ENCODE results near the gene STAMBPL1.

- TF ChIP-seq POLR2AphosphoS5 (IDR thresholded peaks at IDR 0.05; ENCODE audit: borderline replicate concordance, low read depth, low read length) = no peak
- TF ChIP-seq EZH2 (IDR thresholded peaks at IDR 0.05) = no peak
- TF ChIP-seq FOXP2 (optimal IDR thresholded peaks at IDR 0.05; ENCODE audit: control extremely low read depth, extremely low read length, insufficient read depth) = no peak
Measured at GRCh38 chr10:88895250-88895649, 15.2 kb downstream of the STAMBPL1 start.

Data from SK-N-MC (cell line).